K562 (cell line): ENCODE measurements around the gene NCOA4. TPM values are rescaled to one million over a fixed set of nuclear protein-coding genes. Genes with fewer than 3 reads are reported as not detected.
A peak's percentile ranks its signal among the peaks of the same experiment; 100 is the strongest.

Experiments
- CREB3 ChIP-seq: fragments of 450-650 bp; conservative IDR thresholded peaks from 2 replicates; pipeline ENCODE4 v1.6.1; 2016; ENCODE audit warnings: missing genetic modification characterization, low read depth, mild to moderate bottlenecking, missing compliant biosample characterization, moderate library complexity
- EP400 ChIP-seq: fragments of 450-650 bp; IDR thresholded peaks from 2 replicates; pipeline ENCODE4 v1.6.1; 2017; ENCODE audit warnings: antibody characterized with exemption, mild to moderate bottlenecking, moderate library complexity
- GTF2F1 ChIP-seq: IDR thresholded peaks from 2 replicates; pipeline ENCODE4 v1.6.1; 2011; ENCODE audit warnings: low read depth, low read length, improper control_type of control experiment
- HMGN3 ChIP-seq: IDR thresholded peaks from 2 replicates; pipeline ENCODE4 v1.6.1; 2011; ENCODE audit warnings: borderline replicate concordance, low read depth, mild to moderate bottlenecking, mixed read lengths, low read length; ENCODE audit not compliant: insufficient read length; ENCODE audit errors: extremely low read depth
- LARP7 ChIP-seq: fragments of 450-650 bp; IDR thresholded peaks from 2 replicates; pipeline ENCODE4 v1.6.1; 2016
- RB1 ChIP-seq: fragments of 450-650 bp; IDR thresholded peaks from 2 replicates; pipeline ENCODE4 v1.6.1; 2017; ENCODE audit warnings: low read depth, mild to moderate bottlenecking
- RBM39 ChIP-seq: fragments of 200-400 bp; formaldehyde crosslinking; optimal IDR thresholded peaks from 2 replicates; pipeline ENCODE3; 2018; ENCODE audit warnings: low read depth, low read length
- SAFB ChIP-seq: fragments of 200-400 bp; formaldehyde crosslinking; IDR thresholded peaks from 2 replicates; pipeline ENCODE4 v1.6.1; 2017; ENCODE audit warnings: low read depth, low read length, borderline replicate concordance
- ZBTB5 ChIP-seq: fragments of 450-650 bp; IDR thresholded peaks from 2 replicates; pipeline ENCODE4 v1.6.1; 2017; ENCODE audit warnings: antibody characterized with exemption
- ZFX ChIP-seq: sonication (generic); formaldehyde crosslinking; IDR thresholded peaks from 2 replicates; pipeline ENCODE4 v1.8.0; 2022; ENCODE audit warnings: mild to moderate bottlenecking, missing genetic modification reagents, moderate library complexity
- ZNF639 ChIP-seq, 2 experiments: fragments of 200-800 bp in 1 of 2; sonication (Bioruptor generic) in 1 of 2; sonication (generic) in 1 of 2; formaldehyde crosslinking in 1 of 2; IDR thresholded peaks in 1 of 2; conservative IDR thresholded peaks in 1 of 2; 2 replicates each; pipeline versions ENCODE4 v1.5.0 to v1.6.1; 2016 to 2020; ENCODE audit warnings: missing compliant biosample characterization in 1 of 2, missing genetic modification characterization in 1 of 2, missing genetic modification reagents in 1 of 2
- polyA plus RNA-seq, 8 experiments: library from polyadenylated mRNA; depleted of rRNA in 4 of 8; stranded (reverse) in 5 of 8; unstranded in 3 of 8; fragments of >200 nt; fragmentation: Nextera tagmentation in 2 of 8; fragmentation: Illumina TruSeq in 1 of 8; extraction: Ambion mirVana in 2 of 8; extraction: Trizol in 1 of 8; gene quantifications; 2 replicates each; pipeline versions ENCODE4 v1.2.1 to v1.2.3, GENCODE V29; 2011 to 2014; ENCODE audit warnings: inconsistent platforms in 1 of 8, missing spikeins in 1 of 8
- total RNA-seq, 7 experiments: library from RNA; depleted of rRNA in 6 of 7; stranded (reverse); fragments of >200 nt in 6 of 7; fragmentation: Illumina TruSeq in 2 of 7; extraction: Trizol in 2 of 7; gene quantifications; 2 replicates each; pipeline versions ENCODE4 v1.2.1 to v1.2.3, GENCODE V29; 2011 to 2021; ENCODE audit warnings: low replicate concordance in 1 of 7
- TF ChIP-seq, protein P1 (sequence below): fragments of 450-650 bp; IDR thresholded peaks from 2 replicates; pipeline ENCODE4 v1.6.1; 2016; ENCODE audit warnings: mild to moderate bottlenecking
- TF ChIP-seq, protein P2 (sequence below): sonication (generic); formaldehyde crosslinking; IDR thresholded peaks from 2 replicates; pipeline ENCODE4 v1.8.1; 2023; ENCODE audit warnings: mild to moderate bottlenecking, missing genetic modification reagents

Gene NCOA4
- total and polyA plus RNA-seq, 9 of the 15 experiments (the other 6 are each of a cell fraction or from before 2014, with no cell fraction given): 89.8 to 283 (median 181) TPM

GRCh38 chr10:46018453-46019176, 11.8 kb downstream of the NCOA4 start (continued):
- TF ChIP-seq, protein P1, sequence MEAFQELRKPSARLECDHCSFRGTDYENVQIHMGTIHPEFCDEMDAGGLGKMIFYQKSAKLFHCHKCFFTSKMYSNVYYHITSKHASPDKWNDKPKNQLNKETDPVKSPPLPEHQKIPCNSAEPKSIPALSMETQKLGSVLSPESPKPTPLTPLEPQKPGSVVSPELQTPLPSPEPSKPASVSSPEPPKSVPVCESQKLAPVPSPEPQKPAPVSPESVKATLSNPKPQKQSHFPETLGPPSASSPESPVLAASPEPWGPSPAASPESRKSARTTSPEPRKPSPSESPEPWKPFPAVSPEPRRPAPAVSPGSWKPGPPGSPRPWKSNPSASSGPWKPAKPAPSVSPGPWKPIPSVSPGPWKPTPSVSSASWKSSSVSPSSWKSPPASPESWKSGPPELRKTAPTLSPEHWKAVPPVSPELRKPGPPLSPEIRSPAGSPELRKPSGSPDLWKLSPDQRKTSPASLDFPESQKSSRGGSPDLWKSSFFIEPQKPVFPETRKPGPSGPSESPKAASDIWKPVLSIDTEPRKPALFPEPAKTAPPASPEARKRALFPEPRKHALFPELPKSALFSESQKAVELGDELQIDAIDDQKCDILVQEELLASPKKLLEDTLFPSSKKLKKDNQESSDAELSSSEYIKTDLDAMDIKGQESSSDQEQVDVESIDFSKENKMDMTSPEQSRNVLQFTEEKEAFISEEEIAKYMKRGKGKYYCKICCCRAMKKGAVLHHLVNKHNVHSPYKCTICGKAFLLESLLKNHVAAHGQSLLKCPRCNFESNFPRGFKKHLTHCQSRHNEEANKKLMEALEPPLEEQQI: peak; percentile 52; the same call in 1 of the 2 replicates
- TF ChIP-seq GTF2F1: no peak
- no peak for TF ChIP-seq RB1
- no peak for TF ChIP-seq ZBTB5
- TF ChIP-seq RBM39: no peak
- TF ChIP-seq ZFX: 0 out of 2 replicates have a peak, but pooled peaks have one; percentile 21
- no peak for TF ChIP-seq SAFB
- no peak for TF ChIP-seq CREB3 (tag)
- TF ChIP-seq HMGN3: no peak
- TF ChIP-seq, protein P2, sequence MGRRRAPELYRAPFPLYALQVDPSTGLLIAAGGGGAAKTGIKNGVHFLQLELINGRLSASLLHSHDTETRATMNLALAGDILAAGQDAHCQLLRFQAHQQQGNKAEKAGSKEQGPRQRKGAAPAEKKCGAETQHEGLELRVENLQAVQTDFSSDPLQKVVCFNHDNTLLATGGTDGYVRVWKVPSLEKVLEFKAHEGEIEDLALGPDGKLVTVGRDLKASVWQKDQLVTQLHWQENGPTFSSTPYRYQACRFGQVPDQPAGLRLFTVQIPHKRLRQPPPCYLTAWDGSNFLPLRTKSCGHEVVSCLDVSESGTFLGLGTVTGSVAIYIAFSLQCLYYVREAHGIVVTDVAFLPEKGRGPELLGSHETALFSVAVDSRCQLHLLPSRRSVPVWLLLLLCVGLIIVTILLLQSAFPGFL (CRISPR knock-in tag): no peak
- peak; percentile 28; the same call in 1 of the 2 replicates for TF ChIP-seq EP400
- peak in 1 of 2 experiments; percentile 61; a peak in 2 of 4 replicates for TF ChIP-seq ZNF639 (CRISPR knock-in tag; conservative IDR thresholded peaks at IDR 0.05 in 1 of 2, IDR thresholded peaks at IDR 0.05 in 1 of 2)
- no peak for TF ChIP-seq LARP7
